Myometrial cell (primary cell): Measurements from ENCODE around the gene VWA3A. TPM values are rescaled to one million over a fixed set of nuclear protein-coding genes. Genes with fewer than 3 reads are reported as not detected.

Experiments used
- total RNA-seq: library from RNA; depleted of rRNA; stranded (reverse); fragments of >200 nt; gene quantifications from 2 replicates; pipeline ENCODE4 v1.2.3, GENCODE V29; 2015

Gene VWA3A, protein sequence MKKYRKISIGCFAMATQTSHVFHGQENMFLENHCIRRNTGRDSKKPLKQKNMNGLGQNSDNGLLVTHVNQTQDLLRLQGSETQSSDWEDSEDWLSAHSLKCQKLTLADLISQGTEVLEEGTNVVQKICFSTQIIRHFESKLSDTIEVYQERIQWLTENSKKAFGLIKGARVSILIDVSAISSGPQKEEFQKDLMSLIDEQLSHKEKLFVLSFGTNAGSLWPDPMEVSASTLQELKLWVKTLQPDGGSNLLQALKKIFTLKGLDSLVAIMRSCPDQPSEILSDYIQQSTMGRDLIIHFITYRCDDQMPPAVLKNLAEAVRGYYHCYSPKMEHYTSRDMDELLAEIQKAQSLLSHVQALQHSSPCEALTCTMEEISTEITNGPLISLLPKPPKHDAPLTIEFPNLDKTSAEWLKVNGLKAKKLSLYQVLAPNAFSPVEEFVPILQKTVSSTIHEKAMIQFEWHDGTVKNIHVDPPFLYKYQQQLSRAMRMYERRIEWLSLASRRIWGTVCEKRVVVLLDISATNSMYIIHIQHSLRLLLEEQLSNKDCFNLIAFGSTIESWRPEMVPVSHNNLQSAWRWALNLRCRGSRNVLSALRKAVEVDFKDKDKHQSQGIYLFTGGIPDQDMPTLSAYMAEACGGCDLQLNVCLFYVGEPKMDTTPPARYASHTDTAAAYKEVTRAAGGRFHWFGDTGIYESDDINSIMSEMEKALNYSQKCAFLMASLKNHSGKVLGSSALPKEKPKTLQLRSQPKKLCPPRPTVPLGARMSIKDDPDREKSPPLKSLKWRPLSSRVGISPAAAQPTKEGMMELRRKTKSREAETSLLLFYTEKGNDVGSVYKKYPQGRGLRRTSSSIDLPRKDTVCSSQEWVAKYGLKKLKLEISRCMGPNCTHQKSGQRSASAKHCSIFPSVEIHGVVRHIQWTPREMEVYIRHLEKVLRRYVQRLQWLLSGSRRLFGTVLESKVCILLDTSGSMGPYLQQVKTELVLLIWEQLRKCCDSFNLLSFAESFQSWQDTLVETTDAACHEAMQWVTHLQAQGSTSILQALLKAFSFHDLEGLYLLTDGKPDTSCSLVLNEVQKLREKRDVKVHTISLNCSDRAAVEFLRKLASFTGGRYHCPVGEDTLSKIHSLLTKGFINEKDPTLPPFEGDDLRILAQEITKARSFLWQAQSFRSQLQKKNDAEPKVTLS
- not detected in 2 replicates for total RNA-seq

DNA sequence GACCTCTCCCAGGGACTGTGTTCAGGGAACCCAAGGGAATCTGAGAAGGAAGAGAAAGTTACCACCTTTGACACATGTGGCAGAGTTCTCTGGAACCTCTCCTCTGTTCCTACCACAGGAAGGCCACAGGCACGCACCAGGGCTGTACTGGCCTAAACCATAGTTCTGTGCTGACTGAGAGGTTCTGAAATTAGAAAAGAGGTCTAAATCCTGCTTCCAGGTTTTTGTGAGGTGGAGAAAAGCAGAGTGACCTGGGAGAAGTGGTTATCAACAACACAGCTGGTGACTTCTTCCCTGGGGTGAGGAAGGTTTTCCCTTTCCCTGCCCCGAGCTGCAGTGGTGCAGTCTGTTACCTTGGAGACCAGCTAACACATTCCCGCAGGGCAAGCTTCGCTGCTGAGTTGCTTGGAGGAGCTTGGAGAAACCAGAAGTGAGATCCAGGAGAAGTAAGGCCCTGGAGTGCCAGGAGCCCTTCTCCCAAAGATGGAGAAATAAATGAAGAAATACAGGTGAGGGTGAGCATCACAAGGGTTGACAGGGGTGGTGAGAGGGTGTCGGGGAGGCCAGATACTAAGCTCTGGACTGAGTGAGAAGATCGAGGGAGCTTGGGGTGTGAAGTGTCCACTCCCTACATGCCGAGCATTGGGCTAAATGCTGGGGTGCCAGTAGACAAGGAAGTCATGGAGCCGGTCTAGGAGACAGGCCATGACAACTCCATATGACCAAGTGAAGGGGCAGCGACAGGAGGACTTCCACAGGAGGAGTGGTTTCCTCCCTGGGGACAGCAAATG is at the start of gene VWA3A:
Gene VWA3A (plus strand): TSS at position 399 of the 791 bp plus-strand sequence. CDS start 97 bp downstream, at position 496.

DNA sequence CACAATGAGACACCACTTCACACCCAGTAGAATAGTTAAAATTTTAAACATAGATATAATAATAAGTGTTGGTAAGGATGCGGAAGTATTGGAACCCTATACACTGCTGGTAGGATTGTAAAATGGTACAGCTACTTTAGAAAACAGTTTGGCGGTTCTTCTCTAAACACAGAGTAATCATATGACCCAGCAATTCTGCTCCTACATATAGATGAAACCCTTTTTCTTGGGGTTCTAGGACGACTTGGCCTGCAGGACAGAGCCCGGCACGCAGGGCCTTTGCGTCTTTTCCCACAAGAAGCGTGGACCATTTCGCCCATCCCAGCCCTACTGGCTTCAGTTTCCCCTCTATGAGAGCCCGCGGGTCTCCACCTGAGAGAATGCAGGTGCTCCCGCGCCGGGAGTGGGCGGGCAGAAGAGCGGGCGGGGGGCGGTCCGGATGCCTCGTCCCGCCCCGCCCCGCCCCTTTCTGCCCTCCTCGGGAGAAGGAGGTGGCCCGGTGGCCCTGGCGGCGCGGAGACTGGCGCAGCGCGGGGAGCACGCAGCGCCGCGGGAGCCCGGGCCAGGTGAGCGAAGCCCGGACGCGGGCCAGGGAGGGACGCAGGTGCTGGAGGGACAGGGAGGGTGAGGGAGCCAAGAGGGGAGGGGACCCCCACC is 69.8 kb downstream of the VWA3A start, which contains the start of gene SDR42E2:
Gene SDR42E2 (plus strand): TSS at position 508 of the 657 bp plus-strand sequence. CDS start 3,077 bp downstream, outside the sequence.

DNA sequence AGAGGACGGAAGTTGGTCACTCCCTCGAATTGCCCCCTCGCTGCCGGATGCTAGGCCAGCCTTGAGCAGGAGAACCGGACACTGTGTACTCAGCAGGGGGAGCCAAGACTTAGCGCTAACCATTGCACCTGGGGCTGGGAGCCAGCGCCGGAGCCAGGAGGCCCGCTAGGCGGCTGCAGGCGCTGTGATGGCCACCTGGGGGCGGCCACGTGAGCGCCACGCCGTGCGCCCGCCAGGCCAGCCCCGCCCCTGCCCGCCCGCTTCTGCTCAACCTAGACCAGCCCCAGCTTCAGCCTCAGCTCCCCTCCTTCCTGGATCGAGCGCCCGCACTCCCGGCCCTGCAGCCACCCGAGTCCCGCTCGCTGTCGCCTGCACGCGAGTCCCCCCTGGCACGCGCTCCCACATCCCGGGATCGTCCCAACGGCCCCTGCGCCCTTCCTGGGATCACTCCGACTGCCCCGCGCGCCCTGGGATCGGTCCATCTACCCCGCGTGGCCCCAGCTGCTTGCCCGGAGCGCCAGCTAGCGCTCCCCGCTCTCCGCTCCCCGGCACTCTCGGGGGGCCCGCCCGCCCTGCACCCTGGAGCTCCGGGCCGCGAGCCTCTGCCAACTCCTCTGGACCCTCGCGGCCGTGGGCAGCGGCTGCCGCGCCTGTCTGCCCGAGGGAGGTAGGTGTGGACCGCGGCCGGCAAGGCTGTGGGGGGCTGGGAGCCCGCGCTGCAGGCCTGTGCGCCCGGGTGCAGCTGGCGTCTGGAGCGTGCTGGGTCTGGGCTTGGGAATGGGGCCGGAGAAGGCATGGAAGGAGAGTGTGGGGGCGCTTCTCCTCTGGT is 113.9 kb downstream of the VWA3A start, which contains the start of gene EEF2K:
Gene EEF2K (plus strand): TSS at position 266 of the 829 bp plus-strand sequence. CDS start 19,452 bp downstream, outside the sequence.

Other genes starting within 250 kb of the VWA3A start
- gene NPIPB4, start 234.8 kb upstream of the VWA3A start, total RNA-seq = 3.7 and 9.6 TPM in 2 replicates
- 164 and 178 TPM in 2 replicates for gene UQCRC2, start 139.2 kb upstream of the VWA3A start, total RNA-seq
- gene PDZD9, start 91.4 kb upstream of the VWA3A start, total RNA-seq = not detected in 2 replicates
- gene MOSMO, start 84.4 kb upstream of the VWA3A start, total RNA-seq = 18.7 and 33.1 TPM in 2 replicates
- not detected in 2 replicates for gene SDR42E2, start 70.0 kb downstream of the VWA3A start, total RNA-seq
- 12.1 and 14.7 TPM in 2 replicates for gene EEF2K, start 113.7 kb downstream of the VWA3A start, total RNA-seq
- 25.2 and 35.7 TPM in 2 replicates for gene POLR3E, start 204.9 kb downstream of the VWA3A start, total RNA-seq